Neural crest cell (in vitro differentiated cells): ENCODE measurements around the gene PPP4R3B. TPM values are rescaled to one million over a fixed set of nuclear protein-coding genes. Genes with fewer than 3 reads are reported as not detected.
A peak's percentile ranks its signal among the peaks of the same experiment; 100 is the strongest.

Source experiments
- DNase-seq: peaks from one replicate; pipeline ENCODE4 v3.0.0; 2021; ENCODE audit warnings: low read depth, mixed read lengths, low spot score
- H3K27ac Mint-ChIP-seq: one replicate; pipeline ENCODE4 v1.8.0; 2021; ENCODE audit warnings: mild to moderate bottlenecking, mixed read lengths; ENCODE audit not compliant: unreplicated experiment
- H3K27me3 Mint-ChIP-seq: 2 replicates; pipeline ENCODE4 v1.8.0; 2021; ENCODE audit warnings: low read depth, mild to moderate bottlenecking, mixed read lengths
- H3K36me3 Mint-ChIP-seq: 2 replicates; pipeline ENCODE4 v1.8.0; 2021; ENCODE audit warnings: low read depth, mild to moderate bottlenecking, mixed read lengths
- H3K4me1 Mint-ChIP-seq: 2 replicates; pipeline ENCODE4 v1.8.0; 2021; ENCODE audit warnings: mixed read lengths
- H3K4me3 Mint-ChIP-seq: one replicate; pipeline ENCODE4 v1.8.0; 2021; ENCODE audit warnings: mild to moderate bottlenecking, mixed read lengths
- H3K9me3 Mint-ChIP-seq: 2 replicates; pipeline ENCODE4 v1.8.0; 2021; ENCODE audit warnings: mixed read lengths
- CTCF ChIP-seq: fragments of 200-600 bp; sonication (generic); conservative IDR thresholded peaks from 2 replicates; pipeline ENCODE4 v1.5.0; 2021; ENCODE audit warnings: antibody characterized with exemption, mild to moderate bottlenecking
- total RNA-seq: library from RNA; stranded (reverse); gene quantifications from 2 replicates; pipeline ENCODE4 v1.2.1, GENCODE V29; 2021

The PPP4R3B gene
- total RNA-seq, 1 donor from 2014 or later = 62.0 TPM

DNA sequence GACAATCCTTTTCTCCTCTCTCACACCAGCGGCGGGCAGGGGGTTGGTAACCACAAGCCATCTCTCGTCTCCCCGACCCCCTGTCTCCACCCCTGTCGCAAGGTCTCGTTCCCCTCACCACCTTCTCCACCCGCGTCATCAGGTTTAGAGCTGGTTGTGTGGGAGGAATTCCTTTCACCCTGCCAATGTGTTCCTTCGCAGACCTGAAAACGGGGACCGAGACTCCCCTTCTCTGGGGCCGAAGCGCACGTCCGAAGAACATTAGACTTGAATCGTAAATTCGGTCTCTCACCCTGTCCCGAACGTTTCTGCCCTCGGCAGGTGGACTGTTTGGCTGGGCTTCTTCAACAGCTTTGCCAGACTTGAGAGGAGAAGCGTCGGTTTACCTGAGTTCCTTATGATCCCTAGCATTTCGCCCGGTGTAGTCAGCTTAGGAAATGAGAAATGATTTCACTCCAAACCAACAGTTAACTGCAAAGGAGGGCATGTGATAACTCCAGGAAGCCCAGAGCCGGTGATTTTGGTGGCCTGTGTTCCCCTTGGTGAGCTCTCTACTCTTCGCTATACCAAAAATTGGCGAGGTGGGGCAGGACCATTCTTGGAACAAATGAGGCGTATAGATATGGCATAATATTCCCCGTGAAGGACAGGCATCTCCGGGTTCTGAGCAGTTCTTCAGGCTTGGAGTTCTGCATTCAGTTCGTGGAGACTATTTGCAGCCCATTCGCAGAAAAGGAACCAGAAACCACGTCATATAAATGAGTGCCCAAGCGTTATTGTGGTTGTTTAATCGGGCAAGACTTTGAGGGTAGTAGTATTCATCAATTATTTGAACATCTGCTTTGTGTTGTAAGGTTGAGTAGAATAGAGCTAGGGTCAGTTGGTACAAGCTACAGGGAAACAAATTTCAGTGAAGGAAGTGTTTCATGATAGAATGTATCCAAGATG, 97.2 kb downstream of the PPP4R3B start:
- H3K4me3 Mint-ChIP-seq = peak overlapping the region; percentile 99
- H3K4me1 Mint-ChIP-seq = peaks cover 21% of the 10 kb centered on the region
- no peaks in the 10 kb centered on the region for H3K36me3 Mint-ChIP-seq
- H3K9me3 Mint-ChIP-seq = no peaks in the 10 kb centered on the region
- H3K27ac Mint-ChIP-seq = peak overlapping the region; percentile 73
- DNase-seq = no peak
- no peaks in the 10 kb centered on the region for H3K27me3 Mint-ChIP-seq
- TF ChIP-seq CTCF = no peak

- no peak for DNase-seq
- peak overlapping the region; percentile 99 for H3K4me3 Mint-ChIP-seq
- no peaks in the 10 kb centered on the region for H3K27me3 Mint-ChIP-seq
- peak overlapping the region; percentile 87 for H3K27ac Mint-ChIP-seq
- no peaks in the 10 kb centered on the region for H3K36me3 Mint-ChIP-seq
- no peaks in the 10 kb centered on the region for H3K9me3 Mint-ChIP-seq
- TF ChIP-seq CTCF = no peak
- peaks cover 21% of the 10 kb centered on the region for H3K4me1 Mint-ChIP-seq
Measured at GRCh38 chr2:55518841-55519165, 98.6 kb downstream of the PPP4R3B start.

DNA sequence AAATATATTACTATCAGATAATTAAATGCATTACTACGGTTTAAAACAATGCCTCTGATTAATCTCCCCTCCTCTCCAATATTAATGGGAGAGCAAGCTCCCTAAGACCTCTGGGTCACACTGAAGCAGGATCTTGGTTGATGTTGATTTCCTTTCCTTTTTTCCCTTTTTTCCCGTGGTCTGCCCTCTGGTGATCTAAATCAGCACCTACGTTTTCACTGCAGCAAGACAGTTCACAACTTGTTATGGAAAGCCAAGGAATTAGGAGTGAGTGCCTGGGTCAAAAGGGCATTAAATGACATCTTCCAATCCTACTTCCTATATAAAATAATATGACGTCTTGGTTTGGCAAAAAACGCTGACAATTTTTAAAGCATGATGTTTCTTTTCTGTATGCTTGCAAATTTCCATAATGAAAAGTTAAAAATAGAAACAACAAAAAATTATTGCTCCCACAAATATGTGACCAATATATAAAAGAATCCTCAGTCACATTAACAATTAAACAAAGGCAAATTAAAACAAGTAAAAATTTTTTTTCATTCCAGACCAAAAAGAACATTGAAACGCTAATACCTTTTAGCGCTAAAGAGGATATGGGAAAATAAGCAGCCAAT, 105.8 kb downstream of the PPP4R3B start:
- DNase-seq = peak; percentile 23
- Mint-ChIP-seq H3K9me3 (no peaks in the 10 kb centered on the region), H3K36me3 (no peaks in the 10 kb centered on the region), H3K4me3 (no peak overlapping the region), H3K4me1 (peaks cover 4% of the 10 kb centered on the region), H3K27ac (no peak overlapping the region), H3K27me3 (no peaks in the 10 kb centered on the region)
- TF ChIP-seq CTCF = peak; percentile 59

- no peaks in the 10 kb centered on the region for H3K9me3 Mint-ChIP-seq
- no peak for DNase-seq
- H3K27ac Mint-ChIP-seq = no peak overlapping the region
- no peaks in the 10 kb centered on the region for H3K36me3 Mint-ChIP-seq
- no peaks in the 10 kb centered on the region for H3K4me1 Mint-ChIP-seq
- no peak for TF ChIP-seq CTCF
- no peaks in the 10 kb centered on the region for H3K27me3 Mint-ChIP-seq
- no peak overlapping the region for H3K4me3 Mint-ChIP-seq
Measured at GRCh38 chr2:55502590-55503141, 114.8 kb downstream of the PPP4R3B start.

GRCh38 chr2:55500025-55500424, 117.4 kb downstream of the PPP4R3B start:
- no peak overlapping the region for H3K27ac Mint-ChIP-seq
- H3K27me3 Mint-ChIP-seq = no peaks in the 10 kb centered on the region
- no peak overlapping the region for H3K4me3 Mint-ChIP-seq
- no peak for DNase-seq
- H3K36me3 Mint-ChIP-seq = no peaks in the 10 kb centered on the region
- no peaks in the 10 kb centered on the region for H3K9me3 Mint-ChIP-seq
- no peak for TF ChIP-seq CTCF
- no peaks in the 10 kb centered on the region for H3K4me1 Mint-ChIP-seq
